CD14-positive monocyte (primary cell): ENCODE data around the gene SLC24A3. TPM values are rescaled to one million over a fixed set of nuclear protein-coding genes. Genes with fewer than 3 reads are reported as not detected.

Experiments used
- DNase-seq, 3 donors: peaks; one replicate each; pipeline ENCODE4 v3.0.0-alpha.2; 2011 to 2022
- H2AFZ ChIP-seq: 2 replicates; pipeline ENCODE4 v1.6.0; 2012; ENCODE audit warnings: mild to moderate bottlenecking, low read depth, low read length, inconsistent platforms; ENCODE audit not compliant: insufficient read depth, poor library complexity, severe bottlenecking
- H3K27ac ChIP-seq, 2 donors: 1 replicate in 1 of 2; 2 replicates in 1 of 2; pipeline ENCODE4 v1.5.1; 2012 to 2013; ENCODE audit warnings: low read length in 2 of 2, control low read depth in 1 of 2, inconsistent platforms in 1 of 2, low read depth in 1 of 2, mild to moderate bottlenecking in 1 of 2
- H3K27me3 ChIP-seq, 2 donors: one replicate each; pipeline versions ENCODE4 v1.6.0 to v1.6.1; 2011 to 2013; ENCODE audit warnings: low read length in 2 of 2; ENCODE audit not compliant: control insufficient read depth in 2 of 2, insufficient read depth in 2 of 2
- H3K36me3 ChIP-seq, 2 donors: replicated peaks in 1 of 2; 1 replicate in 1 of 2; 2 replicates in 1 of 2; pipeline versions ENCODE4 v1.5.1 to v1.6.1; 2012 to 2013; ENCODE audit warnings: low read length in 2 of 2, control low read depth in 1 of 2, inconsistent platforms in 1 of 2, mild to moderate bottlenecking in 1 of 2; ENCODE audit not compliant: insufficient read depth in 2 of 2, control insufficient read depth in 1 of 2
- H3K4me1 ChIP-seq, 2 donors: 1 replicate in 1 of 2; 2 replicates in 1 of 2; pipeline versions ENCODE4 v1.5.1 to v1.6.1; 2012 to 2013; ENCODE audit warnings: low read length in 2 of 2, control low read depth in 1 of 2, inconsistent platforms in 1 of 2, mild to moderate bottlenecking in 1 of 2, moderate library complexity in 1 of 2; ENCODE audit not compliant: insufficient read depth in 2 of 2, control insufficient read depth in 1 of 2
- H3K4me2 ChIP-seq: replicated peaks from 2 replicates; pipeline ENCODE3; 2012; ENCODE audit warnings: low read length, moderate library complexity, mild to moderate bottlenecking; ENCODE audit not compliant: poor library complexity, severe bottlenecking; ENCODE audit errors: extremely low read depth
- H3K4me3 ChIP-seq, 3 experiments: fragments of 200-600 bp in 1 of 3; sonication (generic) in 1 of 3; replicated peaks in 1 of 3; 1 replicate in 2 of 3; 2 replicates in 1 of 3; pipeline ENCODE4 v1.5.1; 2011 to 2013; ENCODE audit warnings: low read length in 3 of 3, mild to moderate bottlenecking in 3 of 3, control low read depth in 2 of 3, low read depth in 2 of 3, inconsistent platforms in 1 of 3, moderate library complexity in 1 of 3
- H3K79me2 ChIP-seq: 2 replicates; pipeline ENCODE4 v1.6.0; 2012; ENCODE audit warnings: mild to moderate bottlenecking, control low read depth, inconsistent platforms, low read length, moderate library complexity; ENCODE audit not compliant: insufficient read depth
- H3K9ac ChIP-seq: 2 replicates; pipeline ENCODE4 v1.6.0; 2017; ENCODE audit warnings: low read length, mild to moderate bottlenecking; ENCODE audit not compliant: insufficient read depth, poor library complexity, severe bottlenecking
- H3K9me3 ChIP-seq, 2 donors: replicated peaks in 1 of 2; 1 replicate in 1 of 2; 2 replicates in 1 of 2; pipeline versions ENCODE4 v1.5.1 to v1.6.1; 2012 to 2013; ENCODE audit warnings: low read length in 2 of 2, control low read depth in 1 of 2; ENCODE audit not compliant: control insufficient read depth in 1 of 2, insufficient read depth in 1 of 2
- H4K20me1 ChIP-seq: 2 replicates; pipeline ENCODE4 v1.6.0; 2012; ENCODE audit warnings: mild to moderate bottlenecking, low read length, control low read depth, moderate library complexity; ENCODE audit not compliant: insufficient read depth
- H3K27ac Mint-ChIP-seq, 7 donors: one replicate each; pipeline ENCODE4 v1.8.0; 2020; ENCODE audit warnings: mild to moderate bottlenecking in 7 of 7, mixed read lengths in 7 of 7, moderate library complexity in 6 of 7, inconsistent platforms in 2 of 7
- H3K27me3 Mint-ChIP-seq, 3 donors: one replicate each; pipeline ENCODE4 v1.8.0; 2021 to 2022; ENCODE audit warnings: low read depth in 3 of 3, mild to moderate bottlenecking in 3 of 3, mixed read lengths in 3 of 3, moderate library complexity in 3 of 3, inconsistent platforms in 1 of 3
- H3K36me3 Mint-ChIP-seq, 2 donors: one replicate each; pipeline ENCODE4 v1.8.0; 2020; ENCODE audit warnings: mixed read lengths in 2 of 2, inconsistent platforms in 1 of 2, mild to moderate bottlenecking in 1 of 2
- H3K4me1 Mint-ChIP-seq: one replicate; pipeline ENCODE4 v1.8.0; 2020; ENCODE audit warnings: mild to moderate bottlenecking, mixed read lengths
- H3K4me3 Mint-ChIP-seq, 2 donors: one replicate each; pipeline ENCODE4 v1.8.0; 2020; ENCODE audit warnings: mild to moderate bottlenecking in 2 of 2, mixed read lengths in 2 of 2, moderate library complexity in 1 of 2
- H3K9me3 Mint-ChIP-seq, 7 donors: one replicate each; pipeline ENCODE4 v1.8.0; 2020 to 2022; ENCODE audit warnings: mixed read lengths in 7 of 7, mild to moderate bottlenecking in 6 of 7, moderate library complexity in 6 of 7, inconsistent platforms in 2 of 7
- CTCF ChIP-seq: fragments of 200-600 bp; IDR thresholded peaks from one replicate; pipeline ENCODE4 v1.8.0; 2022; ENCODE audit warnings: antibody characterized with exemption, mild to moderate bottlenecking
- WGBS: methylation state at CpG from one replicate; pipeline ENCODE4 v1.1.5; 2013; ENCODE audit warnings: missing lambda C conversion rate; ENCODE audit not compliant: insufficient coverage; 5-methylcytosine and 5-hydroxymethylcytosine counted together
- intact Hi-C, 2 donors: fragments of 100-400 bp; cut with micrococcal nuclease; formaldehyde crosslinking; loops; one replicate each; pipeline versions ENCODE4 v1.15.0 to v1.15.1; 2023
- polyA plus RNA-seq, 3 donors: library from polyadenylated mRNA; depleted of rRNA in 1 of 3; unstranded in 2 of 3; stranded (reverse) in 1 of 3; fragments of 300-500 nt in 2 of 3; fragments of >200 nt in 1 of 3; fragmentation: Illumina TruSeq in 2 of 3; gene quantifications; 1 replicate in 2 of 3; 2 replicates in 1 of 3; pipeline ENCODE4 v1.2.3, GENCODE V29; 2012 to 2021

SLC24A3 gene
- polyA plus RNA-seq, 3 donors, result 0.04 to 0.08 TPM; not detected in 1

- WGBS, result 42% methylated on average over 2 of the region's 2 CpGs
- Histone ChIP-seq H3K4me1 (peaks cover 23 to 29% of the 10 kb centered on the region in 2 donors), H3K36me3 (no peaks in the 10 kb centered on the region), H2AFZ (no peak overlapping the region), H3K79me2 (no peaks in the 10 kb centered on the region), H3K27ac (no peak overlapping the region), H3K27me3 (no peaks in the 10 kb centered on the region), H3K4me3 (no peak overlapping the region), H3K4me2 (no peak overlapping the region), H3K9ac (no peak overlapping the region), H3K9me3 (no peaks in the 10 kb centered on the region), H4K20me1 (no peaks in the 10 kb centered on the region)
- Mint-ChIP-seq H3K9me3 (peaks cover 0 to 3% (median 0%) of the 10 kb centered on the region in 7 donors), H3K4me3 (no peak overlapping the region), H3K27ac (no peak overlapping the region), H3K4me1 (peaks cover 33% of the 10 kb centered on the region), H3K27me3 (peaks cover 0 to 8% (median 2%) of the 10 kb centered on the region in 3 donors), H3K36me3 (no peaks in the 10 kb centered on the region)
- intact Hi-C loops, result loop anchor here (5.0 to 10.0 kb wide), 3 partner anchors 62 to 300 kb away; partner anchors contain the start of gene RIN2 (in 1 of the 2)
- DNase-seq, result peak in 2 of 3 donors; percentile 22 to 37
- TF ChIP-seq CTCF, result no peak
Observed at GRCh38 chr20:19695081-19695480, 482.6 kb downstream of the SLC24A3 start.

GRCh38 chr20:19696620-19697019 lies 484.2 kb downstream of the SLC24A3 start:
- no peak for TF ChIP-seq CTCF
- Histone ChIP-seq H2AFZ (no peak overlapping the region), H3K9ac (no peak overlapping the region), H3K4me2 (no peak overlapping the region), H4K20me1 (no peaks in the 10 kb centered on the region), H3K27me3 (no peaks in the 10 kb centered on the region), H3K4me3 (no peak overlapping the region), H3K79me2 (no peaks in the 10 kb centered on the region), H3K4me1 (peaks cover 32 to 38% of the 10 kb centered on the region in 2 donors), H3K27ac (no peak overlapping the region), H3K9me3 (no peaks in the 10 kb centered on the region), H3K36me3 (no peaks in the 10 kb centered on the region)
- H3K9me3 Mint-ChIP-seq, result peaks cover 0 to 3% (median 0%) of the 10 kb centered on the region in 7 donors
- intact Hi-C loops, result loop anchor here (5.0 to 10.0 kb wide), 3 partner anchors 61 to 298 kb away; partner anchors contain the start of gene RIN2 (in 1 of the 2)
- DNase-seq, result no peak
- H3K27me3 Mint-ChIP-seq, result peaks cover 0 to 6% (median 2%) of the 10 kb centered on the region in 3 donors
- H3K4me1 Mint-ChIP-seq, result peaks cover 38% of the 10 kb centered on the region
- WGBS, result 95% methylated on average over 4 of the region's 4 CpGs
- no peaks in the 10 kb centered on the region for H3K36me3 Mint-ChIP-seq
- H3K4me3 Mint-ChIP-seq, result no peak overlapping the region
- no peak overlapping the region for H3K27ac Mint-ChIP-seq
